ENCODE results near the gene MRTO4. TPM values are rescaled to one million over a fixed set of nuclear protein-coding genes. Genes with fewer than 3 reads are reported as not detected.

MRTO4 gene
- total and polyA plus RNA-seq, 9 of the 15 experiments (the other 6 are each of a cell fraction or from before 2014, with no cell fraction given) = 62.0 to 173 (median 146) TPM

GRCh38 chr1:19209990-19210771, 41.4 kb upstream of the MRTO4 start, which contains the start of gene UBR4 (continued):
- peak; percentile 91; the same call in 1 of the 2 replicates for TF ChIP-seq ATF2 (CRISPR knock-in tag; IDR thresholded peaks at IDR 0.05)
- TF ChIP-seq REST (IDR thresholded peaks at IDR 0.05; ENCODE audit: borderline replicate concordance) = no peak
- peak; percentile 24; the same call in 1 of the 2 replicates for TF ChIP-seq REST (CRISPR knock-in tag; IDR thresholded peaks at IDR 0.05; ENCODE audit: low read depth)
- TF ChIP-seq ZNF121 (CRISPR knock-in tag; conservative IDR thresholded peaks at IDR 0.05) = no peak
- no peak; the same call in 1 of the 2 replicates for TF ChIP-seq ZNF12 (CRISPR knock-in tag; IDR thresholded peaks at IDR 0.05)
- no peak for TF ChIP-seq GABPB2 (CRISPR knock-in tag; conservative IDR thresholded peaks at IDR 0.05)
- TF ChIP-seq POLR2B (IDR thresholded peaks at IDR 0.05; ENCODE audit: low read depth, partially characterized antibody) = peak; percentile 90
- peak; percentile 62 for TF ChIP-seq ETS1 (conservative IDR thresholded peaks at IDR 0.05; ENCODE audit: control insufficient read depth, low read depth, low read length)
- peak; percentile 30; the same call in 1 of the 2 replicates for TF ChIP-seq ZNF76 (CRISPR knock-in tag; IDR thresholded peaks at IDR 0.05; ENCODE audit: borderline replicate concordance)
- no peak for TF ChIP-seq ZNF140 (CRISPR knock-in tag; IDR thresholded peaks at IDR 0.05)
- no peak for TF ChIP-seq ZNF354B (CRISPR knock-in tag; IDR thresholded peaks at IDR 0.05)
- peak; percentile 82 for TF ChIP-seq TAF9B (IDR thresholded peaks at IDR 0.05; ENCODE audit: partially characterized antibody)
- TF ChIP-seq ZNF778 (CRISPR knock-in tag; IDR thresholded peaks at IDR 0.05) = no peak
- TF ChIP-seq ZBTB26 (CRISPR knock-in tag; IDR thresholded peaks at IDR 0.05) = no peak
- peak; percentile 96 for TF ChIP-seq NR2C1 (IDR thresholded peaks at IDR 0.05)
- peak; percentile 98 for TF ChIP-seq NR2C1 (tag; IDR thresholded peaks at IDR 0.05)
- TF ChIP-seq ZNF780A (CRISPR knock-in tag; IDR thresholded peaks at IDR 0.05) = no peak

Data from K562 (cell line).